Ascending aorta (tissue), 2 donors: ENCODE data around the gene ADTRP. TPM values are rescaled to one million over a fixed set of nuclear protein-coding genes. Genes with fewer than 3 reads are reported as not detected.
"Not testable (repeated sequence)": the region's sequence is repeated elsewhere in the genome, so short reads cannot be mapped to it uniquely, and the experiment has no call there.

Source experiments
- DNase-seq, 2 donors: peaks; one replicate each; pipeline ENCODE4 v3.0.0-alpha.2; 2019; ENCODE audit warnings: low spot score in 2 of 2
- H3K27ac ChIP-seq, 2 donors: fragments of 200-600 bp; sonication (generic); one replicate each; pipeline ENCODE4 v1.5.1; 2016 to 2017; ENCODE audit warnings: mild to moderate bottlenecking in 1 of 2
- H3K27me3 ChIP-seq: fragments of 200-600 bp; sonication (generic); one replicate; pipeline ENCODE4 v1.5.1; 2017
- H3K36me3 ChIP-seq, 2 donors: fragments of 200-600 bp; sonication (generic); one replicate each; pipeline ENCODE4 v1.5.1; 2016
- H3K4me1 ChIP-seq, 2 donors: fragments of 200-600 bp; sonication (generic); one replicate each; pipeline ENCODE4 v1.5.1; 2016 to 2017; ENCODE audit warnings: mild to moderate bottlenecking in 1 of 2
- H3K4me3 ChIP-seq, 2 donors: fragments of 200-600 bp; sonication (generic); one replicate each; pipeline ENCODE4 v1.5.1; 2016 to 2017; ENCODE audit warnings: mild to moderate bottlenecking in 1 of 2
- H3K9me3 ChIP-seq, 2 donors: fragments of 200-600 bp; sonication (generic); one replicate each; pipeline ENCODE4 v1.5.1; 2016
- CTCF ChIP-seq, 3 experiments: fragments of 200-600 bp in 2 of 3; fragments of 450-650 bp in 1 of 3; sonication (generic) in 2 of 3; IDR thresholded peaks; one replicate each; pipeline ENCODE4 v1.5.1; 2016 to 2019; ENCODE audit warnings: antibody characterized with exemption in 3 of 3, mild to moderate bottlenecking in 1 of 3, moderate library complexity in 1 of 3
- intact Hi-C: fragments of 100-400 bp; cut with DNase I; formaldehyde crosslinking; loops from one replicate; pipeline ENCODE4 v1.15.1; 2023
- total RNA-seq: library from RNA; depleted of rRNA; stranded (reverse); fragments of >200 nt; gene quantifications from one replicate; pipeline ENCODE4 v1.1.0, GENCODE V29; 2016

ADTRP gene
- total RNA-seq, 1 donor from 2014 or later, result not detected

GRCh38 chr6:11700118-11700718 is 78.4 kb downstream of the ADTRP start:
- intact Hi-C loops, result loop anchor here (1.0 kb wide), 1 partner anchor 534 kb away; no protein-coding TSS in a partner anchor
- H3K27ac ChIP-seq, result no peak overlapping the region
- no peak overlapping the region for H3K4me3 ChIP-seq
- DNase-seq, result no peak
- H3K9me3 ChIP-seq, result no peaks in the 10 kb centered on the region
- no peaks in the 10 kb centered on the region for H3K36me3 ChIP-seq
- H3K27me3 ChIP-seq, result no peaks in the 10 kb centered on the region
- peak in 2 of 3 experiments; percentile 30 to 53 for TF ChIP-seq CTCF (IDR thresholded peaks at IDR 0.05)
- H3K4me1 ChIP-seq, result no peaks in the 10 kb centered on the region

GRCh38 chr6:11699576-11699975 is 79.0 kb downstream of the ADTRP start:
- Histone ChIP-seq H3K9me3 (no peaks in the 10 kb centered on the region), H3K4me3 (no peak overlapping the region), H3K4me1 (no peaks in the 10 kb centered on the region), H3K36me3 (no peaks in the 10 kb centered on the region), H3K27me3 (no peaks in the 10 kb centered on the region), H3K27ac (no peak overlapping the region)
- no peak for DNase-seq
- intact Hi-C loops, result no loop called here
- no peak for TF ChIP-seq CTCF (IDR thresholded peaks at IDR 0.05)

- TF ChIP-seq CTCF (IDR thresholded peaks at IDR 0.05), result no peak
- Histone ChIP-seq H3K9me3 (no peaks in the 10 kb centered on the region), H3K27me3 (no peaks in the 10 kb centered on the region), H3K4me1 (no peaks in the 10 kb centered on the region), H3K36me3 (no peaks in the 10 kb centered on the region), H3K27ac (no peak overlapping the region), H3K4me3 (peak overlapping the region; percentile 13 to 46)
- DNase-seq, result no peak
- intact Hi-C loops, result no loop called here
Measured at GRCh38 chr6:11692451-11693376, 85.9 kb downstream of the ADTRP start.

GRCh38 chr6:11689847-11690246 is 88.8 kb downstream of the ADTRP start:
- TF ChIP-seq CTCF (IDR thresholded peaks at IDR 0.05), result no peak
- Histone ChIP-seq H3K27ac (no peak overlapping the region), H3K4me3 (no peak overlapping the region), H3K27me3 (no peaks in the 10 kb centered on the region), H3K4me1 (no peaks in the 10 kb centered on the region), H3K36me3 (no peaks in the 10 kb centered on the region), H3K9me3 (no peaks in the 10 kb centered on the region)
- DNase-seq, result no peak
- intact Hi-C loops, result no loop called here

GRCh38 chr6:11689400-11689799 is 89.2 kb downstream of the ADTRP start:
- H3K4me1 ChIP-seq, H3K27ac ChIP-seq, intact Hi-C loops, DNase-seq, H3K4me3 ChIP-seq, H3K9me3 ChIP-seq, H3K36me3 ChIP-seq, H3K27me3 ChIP-seq: not testable (repeated sequence)

- no peaks in the 10 kb centered on the region for H3K36me3 ChIP-seq
- intact Hi-C loops, result no loop called here
- no peak overlapping the region for H3K4me3 ChIP-seq
- no peaks in the 10 kb centered on the region for H3K9me3 ChIP-seq
- no peaks in the 10 kb centered on the region for H3K27me3 ChIP-seq
- H3K27ac ChIP-seq, result no peak overlapping the region
- TF ChIP-seq CTCF (IDR thresholded peaks at IDR 0.05), result no peak
- H3K4me1 ChIP-seq, result no peaks in the 10 kb centered on the region
- no peak for DNase-seq
Measured at GRCh38 chr6:11688425-11688709, 90.2 kb downstream of the ADTRP start.
